Stomach (tissue), 9 donors: ENCODE data around the gene ASB8. TPM values are rescaled to one million over a fixed set of nuclear protein-coding genes. Genes with fewer than 3 reads are reported as not detected.
A peak's percentile ranks its signal among the peaks of the same experiment; 100 is the strongest.

ENCODE experiments used
- DNase-seq, 2 donors: peaks; one replicate each; pipeline versions ENCODE4 v3.0.0 to v3.0.0-alpha.2; 2013 to 2019
- H3K27ac ChIP-seq, 5 donors: fragments of 200-600 bp in 4 of 5; sonication (generic) in 4 of 5; one replicate each; pipeline ENCODE4 v1.5.1; 2013 to 2019; ENCODE audit warnings: mild to moderate bottlenecking in 1 of 5, moderate library complexity in 1 of 5
- H3K27me3 ChIP-seq, 3 donors: fragments of 200-600 bp; sonication (generic); one replicate each; pipeline ENCODE4 v1.5.1; 2017 to 2019; ENCODE audit warnings: mixed run types in 1 of 3
- H3K36me3 ChIP-seq, 4 donors: fragments of 200-600 bp; sonication (generic); 1 replicate in 3 of 4; 2 replicates in 1 of 4; pipeline ENCODE4 v1.5.1; 2016 to 2019
- H3K4me1 ChIP-seq, 4 donors: fragments of 200-600 bp; sonication (generic); one replicate each; pipeline ENCODE4 v1.5.1; 2016 to 2019
- H3K4me3 ChIP-seq, 4 donors: fragments of 200-600 bp; sonication (generic) in 3 of 4; one replicate each; pipeline ENCODE4 v1.5.1; 2016 to 2019; ENCODE audit warnings: mild to moderate bottlenecking in 1 of 4
- H3K9me3 ChIP-seq, 4 donors: fragments of 200-600 bp; sonication (generic); one replicate each; pipeline ENCODE4 v1.5.1; 2016 to 2019
- EP300 ChIP-seq: sonication (generic); formaldehyde crosslinking; IDR thresholded peaks from one replicate; pipeline ENCODE4 v1.6.1; 2017; ENCODE audit warnings: antibody characterized with exemption
- POLR2A ChIP-seq, 4 donors: fragments of 450-650 bp; IDR thresholded peaks; one replicate each; pipeline ENCODE4 v1.6.1; 2016; ENCODE audit warnings: antibody characterized with exemption in 4 of 4, control low read depth in 2 of 4, mild to moderate bottlenecking in 1 of 4, moderate library complexity in 1 of 4
- POLR2AphosphoS5 ChIP-seq, 3 donors: sonication (generic); formaldehyde crosslinking; IDR thresholded peaks; one replicate each; pipeline ENCODE4 v1.6.1; 2016; ENCODE audit warnings: antibody characterized with exemption in 3 of 3
- WGBS, 5 donors: extraction: QIAGEN DNeasy Blood & Tissue Kit in 3 of 5; methylation state at CpG; one replicate each; pipeline versions ENCODE4 v1.1.5 to v1.1.7; 2013 to 2018; 5-methylcytosine and 5-hydroxymethylcytosine counted together
- intact Hi-C: fragments of 100-400 bp; cut with DNase I; formaldehyde crosslinking; loops from one replicate; pipeline ENCODE4 v1.15.1; 2023; ENCODE audit warnings: low total_unique reads
- polyA plus RNA-seq, 3 donors: library from polyadenylated mRNA; stranded (reverse); fragments of 200-250 nt; gene quantifications; one replicate each; pipeline ENCODE4 v1.2.3, GENCODE V29; 2013
- total RNA-seq, 5 donors: library from RNA; depleted of rRNA; stranded (reverse); fragments of >200 nt; gene quantifications; one replicate each; pipeline versions ENCODE4 v1.1.0 to v1.2.3, GENCODE V29; 2014 to 2016
- TF ChIP-seq, protein P1 (sequence below), 7 experiments: fragments of 450-650 bp in 4 of 7; fragments of 200-600 bp in 3 of 7; sonication (generic) in 3 of 7; IDR thresholded peaks; one replicate each; pipeline ENCODE4 v1.5.1; 2016 to 2019; ENCODE audit warnings: antibody characterized with exemption in 7 of 7, control low read depth in 2 of 7, mild to moderate bottlenecking in 1 of 7
- donor health status: healthy with polysubstance abuse.
- donor health status: Bipolar disorder and iron deficiency.
- donor health status: healthy.

The ASB8 gene
- total and polyA plus RNA-seq, 8 donors: 4.3 to 47.2 (median 17.5) TPM

- intact Hi-C loops: loop anchor here (10.0 kb wide), 2 partner anchors 61 to 221 kb away; partner anchors contain the start of gene SENP1
- Histone ChIP-seq H3K36me3 (no peaks in the 10 kb centered on the region), H3K27me3 (peaks cover 0 to 24% (median 0%) of the 10 kb centered on the region in 3 donors), H3K4me1 (no peaks in the 10 kb centered on the region), H3K27ac (no peak overlapping the region), H3K9me3 (no peaks in the 10 kb centered on the region), H3K4me3 (no peak overlapping the region)
- TF ChIP-seq, protein P1, sequence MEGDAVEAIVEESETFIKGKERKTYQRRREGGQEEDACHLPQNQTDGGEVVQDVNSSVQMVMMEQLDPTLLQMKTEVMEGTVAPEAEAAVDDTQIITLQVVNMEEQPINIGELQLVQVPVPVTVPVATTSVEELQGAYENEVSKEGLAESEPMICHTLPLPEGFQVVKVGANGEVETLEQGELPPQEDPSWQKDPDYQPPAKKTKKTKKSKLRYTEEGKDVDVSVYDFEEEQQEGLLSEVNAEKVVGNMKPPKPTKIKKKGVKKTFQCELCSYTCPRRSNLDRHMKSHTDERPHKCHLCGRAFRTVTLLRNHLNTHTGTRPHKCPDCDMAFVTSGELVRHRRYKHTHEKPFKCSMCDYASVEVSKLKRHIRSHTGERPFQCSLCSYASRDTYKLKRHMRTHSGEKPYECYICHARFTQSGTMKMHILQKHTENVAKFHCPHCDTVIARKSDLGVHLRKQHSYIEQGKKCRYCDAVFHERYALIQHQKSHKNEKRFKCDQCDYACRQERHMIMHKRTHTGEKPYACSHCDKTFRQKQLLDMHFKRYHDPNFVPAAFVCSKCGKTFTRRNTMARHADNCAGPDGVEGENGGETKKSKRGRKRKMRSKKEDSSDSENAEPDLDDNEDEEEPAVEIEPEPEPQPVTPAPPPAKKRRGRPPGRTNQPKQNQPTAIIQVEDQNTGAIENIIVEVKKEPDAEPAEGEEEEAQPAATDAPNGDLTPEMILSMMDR (IDR thresholded peaks at IDR 0.05): peak in 5 of 7 experiments; percentile 61 to 88 (median 83)
- no peak for TF ChIP-seq EP300
- no peak for TF ChIP-seq POLR2A (IDR thresholded peaks at IDR 0.05)
- WGBS, 5 donors: 8 to 23% (median 13%) methylated on average over 2 of the region's 2 CpGs
- DNase-seq: peak in 1 of 2 donors; percentile 89
Observed at GRCh38 chr12:48165089-48165981, 8.0 kb upstream of the ASB8 start.

GRCh38 chr12:48164451-48164850, 7.1 kb upstream of the ASB8 start:
- no peak for DNase-seq
- Histone ChIP-seq H3K4me1 (no peaks in the 10 kb centered on the region), H3K36me3 (no peaks in the 10 kb centered on the region), H3K9me3 (no peaks in the 10 kb centered on the region), H3K27me3 (peaks cover 0 to 24% (median 0%) of the 10 kb centered on the region in 3 donors), H3K27ac (no peak overlapping the region), H3K4me3 (no peak overlapping the region)
- TF ChIP-seq EP300 (no peak), POLR2AphosphoS5 (IDR thresholded peaks at IDR 0.05) (no peak), POLR2A (IDR thresholded peaks at IDR 0.05) (no peak)
- TF ChIP-seq, protein P1 (IDR thresholded peaks at IDR 0.05): no peak
- 72 to 91% (median 83%) methylated on average over 2 of the region's 2 CpGs for WGBS, 5 donors
- intact Hi-C loops: loop anchor here (10.0 kb wide), 2 partner anchors 60 to 220 kb away; partner anchors contain the start of gene SENP1

- Histone ChIP-seq H3K9me3 (no peaks in the 10 kb centered on the region), H3K27ac (no peak overlapping the region), H3K27me3 (peaks cover 0 to 24% (median 0%) of the 10 kb centered on the region in 3 donors), H3K4me3 (no peak overlapping the region), H3K4me1 (peaks cover 0 to under 1% (median 0%) of the 10 kb centered on the region in 4 donors), H3K36me3 (no peaks in the 10 kb centered on the region)
- 48 to 74% (median 60%) methylated on average over 5 of the region's 5 CpGs for WGBS, 5 donors
- DNase-seq: no peak
- TF ChIP-seq POLR2A (IDR thresholded peaks at IDR 0.05) (no peak), EP300 (no peak), POLR2AphosphoS5 (IDR thresholded peaks at IDR 0.05) (no peak)
- TF ChIP-seq, protein P1 (IDR thresholded peaks at IDR 0.05): no peak
- intact Hi-C loops: loop anchor here (10.0 kb wide), 2 partner anchors 58 to 218 kb away; partner anchors contain the start of gene SENP1
Observed at GRCh38 chr12:48163150-48163747, 5.9 kb upstream of the ASB8 start.

DNA sequence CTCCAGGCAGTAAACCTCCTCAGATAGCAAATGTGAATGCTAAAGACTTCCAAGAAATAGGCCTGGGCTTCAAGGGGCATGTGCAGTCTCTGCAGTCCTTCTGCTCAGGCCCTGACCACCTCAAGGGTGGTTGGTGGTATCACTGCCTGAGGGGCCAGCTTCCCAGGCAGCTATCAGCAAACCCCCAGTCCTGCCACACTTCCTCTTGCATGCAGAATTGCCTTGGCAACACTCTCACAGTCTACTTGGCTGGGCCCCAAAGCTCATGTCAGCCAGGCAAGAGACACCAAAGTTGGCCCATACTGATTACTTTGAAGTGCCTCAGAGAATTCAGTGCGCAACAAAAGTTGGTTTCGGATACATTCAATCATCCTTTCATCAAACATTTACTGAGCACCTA, 3.5 kb upstream of the ASB8 start:
- TF ChIP-seq, protein P1 (IDR thresholded peaks at IDR 0.05): no peak
- TF ChIP-seq POLR2A (IDR thresholded peaks at IDR 0.05) (no peak), EP300 (no peak), POLR2AphosphoS5 (IDR thresholded peaks at IDR 0.05) (no peak)
- 65 to 81% (median 72%) methylated on average over 2 of the region's 2 CpGs for WGBS, 5 donors
- Histone ChIP-seq H3K9me3 (no peaks in the 10 kb centered on the region), H3K36me3 (no peaks in the 10 kb centered on the region), H3K27ac (no peak overlapping the region), H3K4me1 (peaks cover 5 to 16% (median 12%) of the 10 kb centered on the region in 4 donors), H3K27me3 (peaks cover 0 to 12% (median 0%) of the 10 kb centered on the region in 3 donors), H3K4me3 (no peak overlapping the region)
- peak in 1 of 2 donors; percentile 20 for DNase-seq
- intact Hi-C loops: loop anchor here (10.0 kb wide), 2 partner anchors 56 to 216 kb away; partner anchors contain the start of gene SENP1
